Sigmoid colon (tissue), 7 donors: Measurements from ENCODE around the gene FAM174A. TPM values are rescaled to one million over a fixed set of nuclear protein-coding genes. Genes with fewer than 3 reads are reported as not detected.

ENCODE experiments used
- DNase-seq: peaks from one replicate; pipeline ENCODE4 v3.0.0-alpha.2; 2019
- H3K27ac ChIP-seq, 4 donors: fragments of 200-600 bp; sonication (generic); one replicate each; pipeline ENCODE4 v1.5.1; 2016 to 2019; ENCODE audit warnings: mild to moderate bottlenecking in 1 of 4
- H3K27me3 ChIP-seq, 3 donors: fragments of 200-600 bp; sonication (generic); one replicate each; pipeline ENCODE4 v1.5.1; 2019; ENCODE audit warnings: mild to moderate bottlenecking in 1 of 3
- H3K36me3 ChIP-seq, 4 donors: fragments of 200-600 bp; sonication (generic); one replicate each; pipeline ENCODE4 v1.5.1; 2016 to 2019
- H3K4me1 ChIP-seq, 4 donors: fragments of 200-600 bp; sonication (generic); one replicate each; pipeline ENCODE4 v1.5.1; 2017 to 2019
- H3K4me3 ChIP-seq, 4 donors: fragments of 200-600 bp; sonication (generic); one replicate each; pipeline ENCODE4 v1.5.1; 2017 to 2019; ENCODE audit warnings: mild to moderate bottlenecking in 2 of 4, moderate library complexity in 1 of 4
- H3K9me3 ChIP-seq, 4 donors: fragments of 200-600 bp in 3 of 4; sonication (generic) in 3 of 4; one replicate each; pipeline versions ENCODE4 v1.5.1 to v1.6.1; 2013 to 2019
- CTCF ChIP-seq, 4 experiments: fragments of 450-650 bp in 3 of 4; fragments of 200-600 bp in 1 of 4; IDR thresholded peaks; one replicate each; pipeline ENCODE4 v1.5.1; 2016 to 2019; ENCODE audit warnings: antibody characterized with exemption in 4 of 4, mild to moderate bottlenecking in 3 of 4, moderate library complexity in 2 of 4
- EP300 ChIP-seq, 4 donors: sonication (generic); formaldehyde crosslinking; IDR thresholded peaks; one replicate each; pipeline ENCODE4 v1.6.1; 2017; ENCODE audit warnings: antibody characterized with exemption in 4 of 4
- POLR2A ChIP-seq, 2 donors: fragments of 450-650 bp; IDR thresholded peaks; one replicate each; pipeline ENCODE4 v1.6.1; 2016; ENCODE audit warnings: antibody characterized with exemption in 2 of 2, mild to moderate bottlenecking in 2 of 2, moderate library complexity in 2 of 2
- POLR2AphosphoS5 ChIP-seq, 4 donors: sonication (generic); formaldehyde crosslinking; IDR thresholded peaks; one replicate each; pipeline ENCODE4 v1.6.1; 2017; ENCODE audit warnings: antibody characterized with exemption in 4 of 4
- WGBS, 2 donors: extraction: QIAGEN DNeasy Blood & Tissue Kit; methylation state at CpG; one replicate each; pipeline ENCODE4 v1.1.7; 2013; 5-methylcytosine and 5-hydroxymethylcytosine counted together
- intact Hi-C: fragments of 100-400 bp; cut with DNase I; formaldehyde crosslinking; loops from one replicate; pipeline ENCODE4 v1.15.1; 2023
- polyA plus RNA-seq, 3 donors: library from polyadenylated mRNA; stranded (reverse); fragments of 200-250 nt; gene quantifications; one replicate each; pipeline ENCODE4 v1.2.3, GENCODE V29; 2013
- total RNA-seq, 4 donors: library from RNA; depleted of rRNA; stranded (reverse); fragments of >200 nt; gene quantifications; one replicate each; pipeline ENCODE4 v1.1.0, GENCODE V29; 2016
- donor health status: healthy with polysubstance abuse.
- donor health status: Bipolar disorder and iron deficiency.
- donor health status: healthy.

The FAM174A gene
- total and polyA plus RNA-seq, 7 donors, result 10.8 to 33.2 (median 21.6) TPM

- no peaks in the 10 kb centered on the region for H3K9me3 ChIP-seq
- no peak overlapping the region for H3K27ac ChIP-seq
- peaks cover 0 to 26% (median 0%) of the 10 kb centered on the region in 4 donors for H3K36me3 ChIP-seq
- no peak overlapping the region for H3K4me3 ChIP-seq
- WGBS, 2 donors, result 87 to 88% methylated on average over 4 of the region's 4 CpGs
- intact Hi-C loops, result no loop called here
- no peaks in the 10 kb centered on the region for H3K27me3 ChIP-seq
- no peak for DNase-seq
- TF ChIP-seq CTCF (IDR thresholded peaks at IDR 0.05) (no peak), EP300 (IDR thresholded peaks at IDR 0.05) (no peak), POLR2AphosphoS5 (IDR thresholded peaks at IDR 0.05) (no peak), POLR2A (IDR thresholded peaks at IDR 0.05) (no peak)
- H3K4me1 ChIP-seq, result no peaks in the 10 kb centered on the region
These were observed 31.4 kb downstream of the FAM174A start for GRCh38 chr5:100566382-100567141.

GRCh38 chr5:100574716-100575115, 39.5 kb downstream of the FAM174A start:
- DNase-seq, result no peak
- no peaks in the 10 kb centered on the region for H3K27me3 ChIP-seq
- no peak for TF ChIP-seq CTCF (IDR thresholded peaks at IDR 0.05)
- no peak for TF ChIP-seq EP300 (IDR thresholded peaks at IDR 0.05)
- no peak for TF ChIP-seq POLR2AphosphoS5 (IDR thresholded peaks at IDR 0.05)
- no peak for TF ChIP-seq POLR2A (IDR thresholded peaks at IDR 0.05)
- peaks cover 0 to 8% (median 3%) of the 10 kb centered on the region in 4 donors for H3K4me1 ChIP-seq
- intact Hi-C loops, result no loop called here
- H3K36me3 ChIP-seq, result no peaks in the 10 kb centered on the region
- 78 to 86% methylated on average over 2 of the region's 2 CpGs for WGBS, 2 donors
- no peaks in the 10 kb centered on the region for H3K9me3 ChIP-seq
- no peak overlapping the region for H3K4me3 ChIP-seq
- no peak overlapping the region for H3K27ac ChIP-seq

DNA sequence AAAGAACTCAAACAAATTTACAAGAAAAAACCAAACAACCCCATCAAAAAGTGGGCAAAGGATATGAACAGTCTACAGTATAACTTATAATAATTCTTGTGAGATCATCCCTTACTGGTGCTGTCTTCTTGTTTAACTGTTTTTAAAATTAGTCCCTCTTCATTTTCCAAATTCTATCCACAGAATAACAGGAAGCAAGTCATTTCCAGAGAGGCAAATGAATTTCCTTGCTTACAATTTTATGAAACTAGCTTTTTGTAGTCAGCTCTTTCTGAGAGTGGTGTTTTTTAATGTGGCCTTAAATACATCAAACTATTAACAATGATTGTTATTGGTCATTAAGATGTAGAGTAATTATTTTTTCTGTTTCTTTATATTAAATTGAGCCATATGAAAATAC, 40.6 kb downstream of the FAM174A start:
- Histone ChIP-seq H3K27ac (no peak overlapping the region), H3K36me3 (peaks cover 0 to 4% (median 0%) of the 10 kb centered on the region in 4 donors), H3K4me1 (peaks cover 0 to 8% (median 3%) of the 10 kb centered on the region in 4 donors), H3K4me3 (no peak overlapping the region), H3K9me3 (no peaks in the 10 kb centered on the region), H3K27me3 (no peaks in the 10 kb centered on the region)
- no peak for DNase-seq
- no peak for TF ChIP-seq CTCF (IDR thresholded peaks at IDR 0.05)
- TF ChIP-seq POLR2AphosphoS5 (IDR thresholded peaks at IDR 0.05), result no peak
- no peak for TF ChIP-seq POLR2A (IDR thresholded peaks at IDR 0.05)
- TF ChIP-seq EP300 (IDR thresholded peaks at IDR 0.05), result no peak
- intact Hi-C loops, result no loop called here

DNA sequence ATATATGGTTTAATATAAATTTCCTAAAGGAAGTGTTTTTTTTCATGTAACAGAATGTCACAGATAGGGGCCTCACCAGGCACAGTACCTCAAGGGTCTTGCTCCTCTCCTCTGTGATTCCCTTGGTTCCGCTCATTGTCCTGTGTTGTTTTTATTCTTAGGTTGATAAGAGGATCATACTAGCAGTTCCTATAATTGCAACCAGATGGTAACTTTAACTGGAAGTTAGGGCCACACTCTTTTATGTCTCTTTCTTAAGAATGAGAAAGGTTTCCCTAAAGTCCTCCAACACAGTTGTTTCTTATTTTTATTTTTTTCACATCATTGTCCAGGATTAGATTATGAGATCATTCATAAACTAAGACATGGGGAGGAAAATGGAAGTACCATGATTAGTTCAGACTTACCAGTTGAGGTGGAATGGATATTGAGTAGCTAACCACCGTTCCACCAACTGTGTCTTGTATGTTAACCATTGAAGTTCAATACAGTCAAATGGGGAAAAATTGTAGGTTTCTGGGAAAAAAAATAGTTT, 41.1 kb downstream of the FAM174A start:
- no peaks in the 10 kb centered on the region for H3K27me3 ChIP-seq
- intact Hi-C loops, result no loop called here
- no peaks in the 10 kb centered on the region for H3K9me3 ChIP-seq
- peaks cover 0 to 8% (median 0%) of the 10 kb centered on the region in 4 donors for H3K36me3 ChIP-seq
- no peak overlapping the region for H3K4me3 ChIP-seq
- 86 to 92% methylated on average over 2 of the region's 2 CpGs for WGBS, 2 donors
- DNase-seq, result no peak
- no peak overlapping the region for H3K27ac ChIP-seq
- H3K4me1 ChIP-seq, result peaks cover 0 to 8% (median 3%) of the 10 kb centered on the region in 4 donors
- TF ChIP-seq POLR2A (IDR thresholded peaks at IDR 0.05) (no peak), EP300 (IDR thresholded peaks at IDR 0.05) (no peak), CTCF (IDR thresholded peaks at IDR 0.05) (no peak), POLR2AphosphoS5 (IDR thresholded peaks at IDR 0.05) (no peak)
